NB4 (cell line): ENCODE data around the gene CSTA.
"Not testable (repeated sequence)": the region's sequence is repeated elsewhere in the genome, so short reads cannot be mapped to it uniquely, and the experiment has no call there.

Experiments used
- MYC ChIP-seq: IDR thresholded peaks from 2 replicates; pipeline ENCODE4 v1.6.1; 2011; ENCODE audit warnings: low read depth, low read length
- POLR2A ChIP-seq: IDR thresholded peaks from 2 replicates; pipeline ENCODE4 v1.6.1; 2011; ENCODE audit warnings: mild to moderate bottlenecking; ENCODE audit not compliant: insufficient read length; ENCODE audit errors: extremely low read depth
- TF ChIP-seq, protein P1 (sequence below): IDR thresholded peaks from one replicate; pipeline ENCODE4 v1.5.1; 2012; ENCODE audit warnings: low read depth, low read length

DNA sequence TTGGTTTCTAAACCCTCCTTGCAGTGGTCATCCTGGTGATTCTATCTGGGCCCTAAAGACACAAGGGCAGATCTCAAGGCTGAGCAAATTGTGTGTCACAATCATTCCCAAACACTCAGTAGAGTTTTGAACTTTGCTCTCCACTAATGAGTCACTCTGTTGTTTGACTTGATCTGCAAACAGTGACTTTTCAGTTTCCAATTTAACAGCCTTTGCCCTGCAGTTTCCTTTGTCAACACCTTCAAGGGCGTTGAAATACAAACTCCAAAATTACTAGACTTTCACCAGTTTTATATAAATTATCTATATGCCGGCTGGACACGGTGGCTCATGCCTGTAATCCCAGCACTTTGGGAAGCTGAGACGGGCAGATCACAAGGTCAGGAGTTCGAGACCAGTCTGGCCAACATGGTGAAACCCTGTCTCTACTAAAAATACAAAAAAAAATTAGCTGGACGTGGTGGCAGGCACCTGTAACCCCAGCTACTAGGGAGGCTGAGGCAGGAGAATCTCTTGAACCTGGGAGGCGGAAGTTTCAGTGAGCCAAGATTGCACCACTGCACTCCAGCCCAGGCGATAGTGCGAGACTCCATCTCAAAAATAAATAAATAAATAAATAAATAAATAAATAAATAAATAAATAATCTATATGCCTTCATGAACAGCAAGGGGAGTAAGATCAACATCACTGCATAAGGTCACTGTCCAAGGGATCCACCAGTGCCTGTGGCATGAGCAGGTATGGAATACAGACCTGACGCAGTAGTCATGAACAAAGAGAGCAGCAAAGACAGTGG, 40.7 kb downstream of the CSTA start:
- not testable (repeated sequence) for TF ChIP-seq POLR2A, MYC
- TF ChIP-seq, protein P1, sequence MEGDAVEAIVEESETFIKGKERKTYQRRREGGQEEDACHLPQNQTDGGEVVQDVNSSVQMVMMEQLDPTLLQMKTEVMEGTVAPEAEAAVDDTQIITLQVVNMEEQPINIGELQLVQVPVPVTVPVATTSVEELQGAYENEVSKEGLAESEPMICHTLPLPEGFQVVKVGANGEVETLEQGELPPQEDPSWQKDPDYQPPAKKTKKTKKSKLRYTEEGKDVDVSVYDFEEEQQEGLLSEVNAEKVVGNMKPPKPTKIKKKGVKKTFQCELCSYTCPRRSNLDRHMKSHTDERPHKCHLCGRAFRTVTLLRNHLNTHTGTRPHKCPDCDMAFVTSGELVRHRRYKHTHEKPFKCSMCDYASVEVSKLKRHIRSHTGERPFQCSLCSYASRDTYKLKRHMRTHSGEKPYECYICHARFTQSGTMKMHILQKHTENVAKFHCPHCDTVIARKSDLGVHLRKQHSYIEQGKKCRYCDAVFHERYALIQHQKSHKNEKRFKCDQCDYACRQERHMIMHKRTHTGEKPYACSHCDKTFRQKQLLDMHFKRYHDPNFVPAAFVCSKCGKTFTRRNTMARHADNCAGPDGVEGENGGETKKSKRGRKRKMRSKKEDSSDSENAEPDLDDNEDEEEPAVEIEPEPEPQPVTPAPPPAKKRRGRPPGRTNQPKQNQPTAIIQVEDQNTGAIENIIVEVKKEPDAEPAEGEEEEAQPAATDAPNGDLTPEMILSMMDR: not testable (repeated sequence)
